Coronary artery (tissue), 2 donors: ENCODE measurements around the gene ADGRA1.

Source experiments
- DNase-seq: peaks from one replicate; pipeline ENCODE4 v3.0.0-alpha.2; 2017; ENCODE audit warnings: low spot score
- H3K27ac ChIP-seq, 2 donors: fragments of 200-600 bp; sonication (generic); one replicate each; pipeline ENCODE4 v1.5.1; 2016 to 2019
- H3K4me3 ChIP-seq: fragments of 200-600 bp; sonication (generic); 2 replicates; pipeline ENCODE4 v1.5.1; 2016; ENCODE audit warnings: mild to moderate bottlenecking, moderate library complexity
- TF ChIP-seq, protein P1 (sequence below): fragments of 200-600 bp; sonication (generic); IDR thresholded peaks from one replicate; pipeline ENCODE4 v1.5.1; 2019; ENCODE audit warnings: antibody characterized with exemption

The ADGRA1 gene

DNA sequence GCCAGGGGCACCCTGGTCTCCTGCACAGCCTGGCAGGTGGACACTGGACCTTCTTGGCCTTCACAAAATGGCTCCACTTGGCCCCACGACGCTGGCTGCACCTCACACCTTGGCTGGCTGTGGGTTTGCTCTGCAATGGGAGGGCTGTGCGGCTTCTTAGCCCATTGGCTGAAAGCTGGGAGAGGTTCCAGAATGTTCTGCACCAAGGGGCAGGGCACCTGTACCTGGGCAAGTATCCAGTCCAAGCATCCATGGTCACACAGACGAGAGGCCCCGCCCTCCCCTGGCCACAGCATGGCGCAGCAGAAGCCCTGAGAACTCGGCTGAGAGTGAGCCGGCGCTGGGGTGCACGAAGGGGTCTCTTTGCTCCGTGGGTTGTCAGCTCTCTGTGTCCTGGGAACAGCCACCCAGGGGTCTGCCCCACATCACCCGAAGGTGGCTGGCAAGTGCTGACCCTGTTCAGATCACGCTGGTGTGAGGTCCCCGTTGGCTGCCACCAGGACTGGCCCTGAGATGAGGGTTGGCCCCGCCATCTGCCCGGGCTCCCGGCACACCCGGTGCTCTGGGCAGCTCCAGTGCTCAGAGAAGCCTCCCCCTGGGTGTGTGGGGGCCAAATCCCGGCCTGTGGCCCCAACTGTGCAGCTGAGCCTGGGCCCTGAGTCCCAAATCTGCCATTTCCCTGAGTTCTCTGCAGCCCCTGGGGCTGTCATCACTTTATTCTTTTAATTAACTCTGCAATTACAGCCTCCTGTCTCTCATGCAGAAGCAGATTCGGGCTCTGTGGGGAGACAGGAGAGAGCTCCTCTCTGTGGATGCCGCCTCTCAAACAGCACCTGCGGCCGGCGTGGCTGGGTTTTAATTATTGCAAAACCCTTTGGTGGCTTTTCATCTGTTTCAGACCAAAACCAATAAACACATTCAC is 19.4 kb upstream of the ADGRA1 start:
- Histone ChIP-seq H3K27ac (no peak overlapping the region), H3K4me3 (no peak overlapping the region)
- TF ChIP-seq, protein P1, sequence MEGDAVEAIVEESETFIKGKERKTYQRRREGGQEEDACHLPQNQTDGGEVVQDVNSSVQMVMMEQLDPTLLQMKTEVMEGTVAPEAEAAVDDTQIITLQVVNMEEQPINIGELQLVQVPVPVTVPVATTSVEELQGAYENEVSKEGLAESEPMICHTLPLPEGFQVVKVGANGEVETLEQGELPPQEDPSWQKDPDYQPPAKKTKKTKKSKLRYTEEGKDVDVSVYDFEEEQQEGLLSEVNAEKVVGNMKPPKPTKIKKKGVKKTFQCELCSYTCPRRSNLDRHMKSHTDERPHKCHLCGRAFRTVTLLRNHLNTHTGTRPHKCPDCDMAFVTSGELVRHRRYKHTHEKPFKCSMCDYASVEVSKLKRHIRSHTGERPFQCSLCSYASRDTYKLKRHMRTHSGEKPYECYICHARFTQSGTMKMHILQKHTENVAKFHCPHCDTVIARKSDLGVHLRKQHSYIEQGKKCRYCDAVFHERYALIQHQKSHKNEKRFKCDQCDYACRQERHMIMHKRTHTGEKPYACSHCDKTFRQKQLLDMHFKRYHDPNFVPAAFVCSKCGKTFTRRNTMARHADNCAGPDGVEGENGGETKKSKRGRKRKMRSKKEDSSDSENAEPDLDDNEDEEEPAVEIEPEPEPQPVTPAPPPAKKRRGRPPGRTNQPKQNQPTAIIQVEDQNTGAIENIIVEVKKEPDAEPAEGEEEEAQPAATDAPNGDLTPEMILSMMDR: no peak
- DNase-seq: no peak

DNA sequence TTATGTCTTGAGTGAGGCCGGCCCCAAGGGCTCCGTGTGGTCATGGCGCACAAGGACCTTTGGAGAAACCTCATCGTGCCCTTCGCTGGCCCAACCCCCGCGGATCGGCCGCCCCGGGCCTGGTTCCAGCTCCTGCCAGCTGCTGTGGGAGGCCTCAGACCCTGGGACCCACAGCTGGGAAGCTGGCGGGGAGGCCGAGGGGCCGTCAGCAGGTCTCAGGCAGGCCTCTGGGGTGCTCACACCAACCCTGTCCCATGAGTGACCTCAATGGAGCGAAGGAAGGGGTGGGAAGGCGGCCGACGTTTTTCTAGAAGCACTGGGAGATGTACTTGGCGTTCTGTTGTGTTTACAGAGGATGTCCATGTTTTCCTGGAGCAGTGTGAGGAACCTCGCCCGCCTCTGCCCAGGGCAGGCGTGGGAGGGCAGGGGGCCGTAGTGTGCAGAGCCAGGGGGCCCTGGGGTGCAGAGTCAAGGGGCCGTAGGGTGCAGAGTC is 18.6 kb upstream of the ADGRA1 start:
- TF ChIP-seq, protein P1: no peak
- no peak for DNase-seq
- H3K27ac ChIP-seq: no peak overlapping the region

DNA sequence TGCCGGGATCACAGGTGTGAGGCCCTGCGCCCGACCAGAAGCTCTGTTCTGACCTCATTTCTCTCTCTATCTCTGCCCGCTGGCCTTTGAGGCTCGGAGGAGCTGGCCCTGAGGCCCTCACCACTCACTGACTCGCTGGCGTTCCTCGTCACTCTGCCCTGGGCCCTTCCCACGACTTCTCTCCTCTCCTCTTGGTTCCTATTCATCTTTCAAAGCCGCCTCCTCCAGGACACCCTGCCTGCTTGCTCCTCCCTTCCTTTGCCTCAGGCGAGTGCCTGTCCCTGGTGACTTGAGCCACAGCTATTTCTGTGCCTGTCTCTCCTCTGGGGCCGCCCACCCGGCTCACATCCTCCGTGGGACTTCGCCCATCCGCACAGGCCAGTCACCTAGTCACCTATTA is 17.3 kb upstream of the ADGRA1 start:
- TF ChIP-seq, protein P1: no peak
- DNase-seq: no peak
- Histone ChIP-seq H3K27ac (no peak overlapping the region), H3K4me3 (no peak overlapping the region)

More for the DNA sequence above, 18.6 kb upstream of the ADGRA1 start:
- no peak overlapping the region for H3K4me3 ChIP-seq

DNA sequence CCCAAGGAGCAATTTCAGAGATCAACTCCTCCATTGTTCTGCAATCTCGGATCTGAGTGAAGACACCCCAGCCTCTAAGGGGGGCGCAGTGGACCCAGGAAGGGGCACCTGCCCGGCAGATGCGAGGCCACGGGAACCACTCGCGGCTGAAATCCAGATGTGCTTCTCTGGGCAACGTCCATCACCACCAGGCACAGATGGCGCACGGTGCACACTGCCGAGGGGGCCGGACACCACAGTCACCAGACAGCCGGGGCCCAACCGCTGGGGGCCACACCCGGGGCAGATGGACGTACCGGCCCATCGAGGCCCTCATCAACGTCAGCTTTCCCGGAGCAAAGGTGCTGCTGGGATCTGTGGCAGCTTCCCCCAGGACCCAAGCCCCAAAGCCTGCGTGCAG is 16.9 kb upstream of the ADGRA1 start:
- no peak for DNase-seq
- TF ChIP-seq, protein P1: no peak
- H3K27ac ChIP-seq: no peak overlapping the region
- H3K4me3 ChIP-seq: no peak overlapping the region

DNA sequence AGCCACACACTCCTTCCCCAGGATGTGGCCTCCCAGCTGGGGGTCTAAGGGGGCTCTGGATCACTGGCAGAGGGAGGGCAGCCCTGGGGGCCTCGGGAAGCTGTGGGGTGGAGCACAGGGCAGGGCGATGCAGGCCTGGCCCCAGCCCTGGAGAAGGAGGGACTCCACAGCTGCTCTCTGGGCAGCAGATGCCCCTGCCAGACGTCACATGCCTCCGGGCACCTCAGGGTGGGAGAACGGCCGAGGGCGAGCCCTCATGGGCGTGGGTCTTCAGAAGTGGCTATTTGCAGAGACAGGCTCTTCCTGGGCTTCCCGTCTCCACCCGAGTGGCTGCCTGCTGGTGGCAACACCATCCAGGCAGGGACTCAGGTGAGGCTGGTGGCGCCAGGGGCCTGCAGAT is 16.0 kb upstream of the ADGRA1 start:
- no peak overlapping the region for H3K27ac ChIP-seq
- TF ChIP-seq, protein P1: no peak
- H3K4me3 ChIP-seq: no peak overlapping the region
- DNase-seq: no peak

DNA sequence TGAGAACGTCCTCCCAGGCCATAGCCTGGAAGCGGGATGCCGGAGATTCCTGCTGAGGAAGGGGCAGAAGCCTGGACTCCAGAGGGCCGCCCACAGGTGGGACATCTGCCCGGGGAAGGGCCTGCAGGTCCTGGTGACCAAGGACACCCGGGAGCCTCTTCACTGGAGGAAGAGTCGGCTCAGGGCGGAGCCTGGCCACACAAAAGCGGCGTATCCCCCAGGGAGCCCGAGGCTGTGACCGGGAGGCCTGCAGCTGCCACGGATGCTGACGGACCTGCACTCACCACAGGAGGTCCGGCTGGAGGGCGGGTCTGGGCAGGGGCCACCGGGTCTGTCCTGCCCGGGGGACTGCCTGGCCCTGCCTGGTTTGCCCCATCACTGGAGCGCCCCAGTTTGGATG is 15.5 kb upstream of the ADGRA1 start:
- no peak overlapping the region for H3K27ac ChIP-seq
- no peak for DNase-seq
- no peak overlapping the region for H3K4me3 ChIP-seq
- TF ChIP-seq, protein P1: no peak
